Measurements from ENCODE around the gene CYS1.

DNA sequence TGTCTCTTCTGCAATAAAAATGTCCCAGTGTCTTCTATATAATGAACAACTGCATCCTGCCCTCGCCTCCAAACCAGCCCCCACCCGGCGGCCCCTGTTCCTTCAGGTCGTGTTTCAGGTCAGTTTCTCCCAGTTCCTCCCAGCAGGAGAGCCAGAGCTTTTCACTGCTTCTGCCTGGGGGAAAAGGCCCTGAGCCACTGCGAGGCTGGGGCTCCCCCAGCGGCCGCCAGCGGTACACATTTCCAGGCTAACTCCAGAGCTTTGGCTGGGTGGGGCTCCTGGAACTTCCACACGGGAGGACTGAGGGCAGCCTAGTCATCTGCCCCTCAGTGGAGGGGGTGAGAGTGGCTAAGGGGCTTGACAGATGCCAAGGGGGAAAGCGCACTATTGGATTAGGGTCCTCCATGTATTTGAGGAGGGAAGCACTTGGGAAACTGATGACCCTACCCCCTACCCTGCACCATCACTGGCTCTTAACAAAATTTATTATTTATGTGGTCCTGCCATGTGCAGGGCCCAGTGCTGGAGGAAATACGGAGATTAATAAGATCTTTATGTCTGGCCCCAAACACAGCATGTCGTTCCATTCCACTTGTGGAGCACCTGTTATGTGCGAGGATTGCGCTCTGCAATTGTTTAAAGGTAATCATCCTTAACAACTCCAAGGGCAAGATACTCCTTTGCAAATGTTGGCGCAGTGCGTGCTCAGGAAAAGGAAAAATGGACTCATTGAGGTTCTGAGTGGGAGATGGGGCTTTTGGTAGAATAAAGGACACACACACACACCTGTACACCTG is 17.3 kb upstream of the CYS1 start:
- TF ChIP-seq, protein P1, sequence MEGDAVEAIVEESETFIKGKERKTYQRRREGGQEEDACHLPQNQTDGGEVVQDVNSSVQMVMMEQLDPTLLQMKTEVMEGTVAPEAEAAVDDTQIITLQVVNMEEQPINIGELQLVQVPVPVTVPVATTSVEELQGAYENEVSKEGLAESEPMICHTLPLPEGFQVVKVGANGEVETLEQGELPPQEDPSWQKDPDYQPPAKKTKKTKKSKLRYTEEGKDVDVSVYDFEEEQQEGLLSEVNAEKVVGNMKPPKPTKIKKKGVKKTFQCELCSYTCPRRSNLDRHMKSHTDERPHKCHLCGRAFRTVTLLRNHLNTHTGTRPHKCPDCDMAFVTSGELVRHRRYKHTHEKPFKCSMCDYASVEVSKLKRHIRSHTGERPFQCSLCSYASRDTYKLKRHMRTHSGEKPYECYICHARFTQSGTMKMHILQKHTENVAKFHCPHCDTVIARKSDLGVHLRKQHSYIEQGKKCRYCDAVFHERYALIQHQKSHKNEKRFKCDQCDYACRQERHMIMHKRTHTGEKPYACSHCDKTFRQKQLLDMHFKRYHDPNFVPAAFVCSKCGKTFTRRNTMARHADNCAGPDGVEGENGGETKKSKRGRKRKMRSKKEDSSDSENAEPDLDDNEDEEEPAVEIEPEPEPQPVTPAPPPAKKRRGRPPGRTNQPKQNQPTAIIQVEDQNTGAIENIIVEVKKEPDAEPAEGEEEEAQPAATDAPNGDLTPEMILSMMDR (IDR thresholded peaks at IDR 0.05; ENCODE audit: poor library complexity, severe bottlenecking) = peak; percentile 82
- TF ChIP-seq EZH2 (IDR thresholded peaks at IDR 0.05; ENCODE audit: borderline replicate concordance, insufficient read depth, low read length, poor library complexity, severe bottlenecking) = no peak
- TF ChIP-seq, protein P2, sequence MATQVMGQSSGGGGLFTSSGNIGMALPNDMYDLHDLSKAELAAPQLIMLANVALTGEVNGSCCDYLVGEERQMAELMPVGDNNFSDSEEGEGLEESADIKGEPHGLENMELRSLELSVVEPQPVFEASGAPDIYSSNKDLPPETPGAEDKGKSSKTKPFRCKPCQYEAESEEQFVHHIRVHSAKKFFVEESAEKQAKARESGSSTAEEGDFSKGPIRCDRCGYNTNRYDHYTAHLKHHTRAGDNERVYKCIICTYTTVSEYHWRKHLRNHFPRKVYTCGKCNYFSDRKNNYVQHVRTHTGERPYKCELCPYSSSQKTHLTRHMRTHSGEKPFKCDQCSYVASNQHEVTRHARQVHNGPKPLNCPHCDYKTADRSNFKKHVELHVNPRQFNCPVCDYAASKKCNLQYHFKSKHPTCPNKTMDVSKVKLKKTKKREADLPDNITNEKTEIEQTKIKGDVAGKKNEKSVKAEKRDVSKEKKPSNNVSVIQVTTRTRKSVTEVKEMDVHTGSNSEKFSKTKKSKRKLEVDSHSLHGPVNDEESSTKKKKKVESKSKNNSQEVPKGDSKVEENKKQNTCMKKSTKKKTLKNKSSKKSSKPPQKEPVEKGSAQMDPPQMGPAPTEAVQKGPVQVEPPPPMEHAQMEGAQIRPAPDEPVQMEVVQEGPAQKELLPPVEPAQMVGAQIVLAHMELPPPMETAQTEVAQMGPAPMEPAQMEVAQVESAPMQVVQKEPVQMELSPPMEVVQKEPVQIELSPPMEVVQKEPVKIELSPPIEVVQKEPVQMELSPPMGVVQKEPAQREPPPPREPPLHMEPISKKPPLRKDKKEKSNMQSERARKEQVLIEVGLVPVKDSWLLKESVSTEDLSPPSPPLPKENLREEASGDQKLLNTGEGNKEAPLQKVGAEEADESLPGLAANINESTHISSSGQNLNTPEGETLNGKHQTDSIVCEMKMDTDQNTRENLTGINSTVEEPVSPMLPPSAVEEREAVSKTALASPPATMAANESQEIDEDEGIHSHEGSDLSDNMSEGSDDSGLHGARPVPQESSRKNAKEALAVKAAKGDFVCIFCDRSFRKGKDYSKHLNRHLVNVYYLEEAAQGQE (IDR thresholded peaks at IDR 0.05; ENCODE audit: borderline replicate concordance) = no peak

Data from neural cell (in vitro differentiated cells).